Panc1 (cell line): ENCODE data around the gene EIF3J. TPM values are rescaled to one million over a fixed set of nuclear protein-coding genes. Genes with fewer than 3 reads are reported as not detected.
"Not testable (repeated sequence)": the region's sequence is repeated elsewhere in the genome, so short reads cannot be mapped to it uniquely, and the experiment has no call there.

Experiments
- ATAC-seq: fragments of 200-7000 bp; cut with Tn5 transposase; 2 replicates; pipeline ENCODE4 v1.9.1; 2020; ENCODE audit warnings: mild to moderate bottlenecking, moderate library complexity
- BruUV-seq: library from RNA; stranded (reverse); fragments of 400-500 nt; replicated peaks from 2 replicates; lab custom pipeline; 2021; lab: Mats Ljungman, UMichigan
- CTCF ChIA-PET: fragments of 300-600 bp; sonication (Branson Sonifier 250); formaldehyde crosslinking; loops from one replicate; lab custom pipeline; 2022; ENCODE audit warnings: antibody characterized with exemption; lab: Charles Lee
- POLR2A ChIA-PET: fragments of 300-600 bp; sonication (Branson Sonifier 250); formaldehyde crosslinking; loops from one replicate; lab custom pipeline; 2022; ENCODE audit warnings: antibody characterized with exemption; lab: Charles Lee
- DNase-seq: peaks from one replicate; pipeline ENCODE4 v3.0.0-alpha.2; 2010; ENCODE audit warnings: low read depth, low spot score
- H3K27ac ChIP-seq: 2 replicates; pipeline ENCODE4 v1.5.1; 2011; ENCODE audit warnings: mild to moderate bottlenecking, low read length, inconsistent platforms
- H3K27me3 ChIP-seq: fragments of 200-500 bp; sonication (Bioruptor generic); 2 replicates; pipeline ENCODE4 v1.6.0; 2014; ENCODE audit warnings: low read length, inconsistent platforms; ENCODE audit not compliant: control insufficient read depth, insufficient read depth
- H3K36me3 ChIP-seq: fragments of 200-500 bp; sonication (Bioruptor generic); 2 replicates; pipeline ENCODE4 v1.5.1; 2014; ENCODE audit warnings: inconsistent platforms, mild to moderate bottlenecking, low read length, moderate library complexity; ENCODE audit not compliant: control insufficient read depth, insufficient read depth
- H3K4me1 ChIP-seq: 2 replicates; pipeline ENCODE4 v1.5.1; 2011; ENCODE audit warnings: inconsistent platforms, mild to moderate bottlenecking, low read length, moderate library complexity; ENCODE audit not compliant: control insufficient read depth, insufficient read depth
- H3K4me3 ChIP-seq, 2 experiments: 2 replicates each; pipeline ENCODE4 v1.5.1; 2011 to 2012; ENCODE audit warnings: low read depth in 2 of 2, low read length in 2 of 2, mild to moderate bottlenecking in 2 of 2, inconsistent platforms in 1 of 2, moderate library complexity in 1 of 2
- H3K9me3 ChIP-seq: fragments of 200-500 bp; sonication (Bioruptor generic); 2 replicates; pipeline ENCODE4 v1.5.1; 2014; ENCODE audit warnings: low read depth, mild to moderate bottlenecking, inconsistent platforms, low read length, moderate library complexity; ENCODE audit not compliant: control insufficient read depth, insufficient read depth
- CTCF ChIP-seq: fragments of 450-650 bp; IDR thresholded peaks from 2 replicates; pipeline ENCODE4 v1.5.1; 2017; ENCODE audit warnings: mild to moderate bottlenecking
- POLR2AphosphoS5 ChIP-seq: IDR thresholded peaks from 2 replicates; pipeline ENCODE4 v1.6.1; 2012; ENCODE audit warnings: mild to moderate bottlenecking, low read depth, low read length, moderate library complexity
- REST ChIP-seq, 2 experiments: IDR thresholded peaks; 2 replicates each; pipeline ENCODE4 v1.6.1; 2011 to 2012; ENCODE audit warnings: low read depth in 2 of 2, control low read depth in 1 of 2, low read length in 1 of 2, mild to moderate bottlenecking in 1 of 2, moderate library complexity in 1 of 2; ENCODE audit not compliant: insufficient read depth in 1 of 2
- TCF7L2 ChIP-seq: IDR thresholded peaks from 2 replicates; pipeline ENCODE4 v1.6.1; 2011; ENCODE audit warnings: mild to moderate bottlenecking, low read depth, low read length, inconsistent platforms
- in situ Hi-C: cut with HindIII; loops from 2 replicates; pipeline ENCODE4 v1.10.0; 2016; ENCODE audit warnings: low sequenced_read_pairs, low pct_unique_long_range_greater_than_20kb
- intact Hi-C: fragments of 100-400 bp; cut with micrococcal nuclease; formaldehyde crosslinking; loops from one replicate; pipeline ENCODE4 v1.10.0; 2022; ENCODE audit not compliant: unreplicated experiment
- total RNA-seq: library from RNA; stranded (reverse); gene quantifications from one replicate; pipeline ENCODE4 v1.2.1, GENCODE V29; 2021; ENCODE audit not compliant: unreplicated experiment

The EIF3J gene
- total RNA-seq, 1 experiment from 2014 or later, result 128 TPM

GRCh38 chr15:44542596-44542995 lies 5.6 kb downstream of the EIF3J start:
- Histone ChIP-seq H3K4me3 (no peak overlapping the region), H3K27ac (no peak overlapping the region), H3K36me3 (peaks cover 2% of the 10 kb centered on the region), H3K4me1 (peaks cover 15% of the 10 kb centered on the region; the same call in 1 of the 2 replicates), H3K27me3 (no peaks in the 10 kb centered on the region), H3K9me3 (no peaks in the 10 kb centered on the region)
- ChIA-PET POLR2A (interaction anchor here (0.7 kb wide), 1 partner anchor 17 kb away, joined by 3 read pairs; no protein-coding TSS in a partner anchor), CTCF (no interaction called here)
- intact Hi-C loops, result no loop called here
- BruUV-seq, result no TSS peak
- TF ChIP-seq CTCF (no peak), REST (IDR thresholded peaks at IDR 0.05; ENCODE audit: insufficient read depth in 1 of 2, low read depth in 2 of 2, low read length in 1 of 2) (no peak)
- ATAC-seq, result no peak
- in situ Hi-C loops, result no loop called here
- no peak for DNase-seq

GRCh38 chr15:44544745-44545144 lies 7.8 kb downstream of the EIF3J start:
- intact Hi-C loops, ATAC-seq, H3K36me3 ChIP-seq, BruUV-seq, H3K4me1 ChIP-seq, in situ Hi-C loops, H3K27ac ChIP-seq, H3K9me3 ChIP-seq, H3K27me3 ChIP-seq, H3K4me3 ChIP-seq, DNase-seq: not testable (repeated sequence)
- POLR2A ChIA-PET, result interaction anchor here (0.7 kb wide), 2 partner anchors 36 to 220 kb away, joined by 3 to 12 read pairs; no protein-coding TSS in a partner anchor
- CTCF ChIA-PET, result interaction anchor here (0.7 kb wide), 1 partner anchor 166 kb away, joined by 5 read pairs; the partner anchor contains the start of gene PATL2

GRCh38 chr15:44545913-44546802 lies 9.2 kb downstream of the EIF3J start:
- Histone ChIP-seq H3K4me1 (0 out of 2 replicates have a peak, but pooled peaks cover 6% of the 10 kb centered on the region), H3K9me3 (no peaks in the 10 kb centered on the region), H3K4me3 (no peak overlapping the region), H3K27me3 (no peaks in the 10 kb centered on the region), H3K27ac (no peak overlapping the region), H3K36me3 (peaks cover 8% of the 10 kb centered on the region)
- POLR2A ChIA-PET, result interaction anchor here (0.6 kb wide), 3 partner anchors 39 to 307 kb away, joined by 5 to 19 read pairs (median 10); no protein-coding TSS in a partner anchor
- ATAC-seq (no peak), DNase-seq (no peak)
- intact Hi-C loops (no loop called here), in situ Hi-C loops (no loop called here)
- BruUV-seq, result TSS peak; percentile 0
- CTCF ChIA-PET, result interaction anchor here (0.6 kb wide), 1 partner anchor 190 kb away, joined by 9 read pairs; the partner anchor contains the start of gene TRIM69
- TF ChIP-seq CTCF (peak; percentile 59; the same call in 1 of the 2 replicates), POLR2AphosphoS5 (no peak), REST (IDR thresholded peaks at IDR 0.05; ENCODE audit: insufficient read depth in 1 of 2, low read depth in 2 of 2, low read length in 1 of 2) (no peak), TCF7L2 (no peak)
